BLaER1 treated with 17β-estradiol and CSF1 and Interleukin-3, amounts not matched to agents 10 nM and 100 nM (cell line): ENCODE measurements around the gene ADAMTS3.

ENCODE experiments used
- H3K27ac ChIP-seq, 11 experiments: shearing (Covaris generic); formaldehyde crosslinking; 2 replicates each; pipeline ENCODE4 v1.8.1; 2022
- H3K27me3 ChIP-seq, 11 experiments: shearing (Covaris generic); formaldehyde crosslinking; 2 replicates each; pipeline ENCODE4 v1.8.1; 2022
- H3K36me3 ChIP-seq, 11 experiments: shearing (Covaris generic); formaldehyde crosslinking; 2 replicates each; pipeline ENCODE4 v1.8.1; 2022
- H3K4me1 ChIP-seq, 10 experiments: shearing (Covaris generic); formaldehyde crosslinking; 2 replicates each; pipeline ENCODE4 v1.8.1; 2022
- H3K4me2 ChIP-seq, 11 experiments: shearing (Covaris generic); formaldehyde crosslinking; 2 replicates each; pipeline ENCODE4 v1.8.1; 2022
- H3K4me3 ChIP-seq, 10 experiments: shearing (Covaris generic); formaldehyde crosslinking; 2 replicates each; pipeline ENCODE4 v1.8.1; 2022
- H3K9ac ChIP-seq, 11 experiments: shearing (Covaris generic); formaldehyde crosslinking; 2 replicates each; pipeline ENCODE4 v1.8.1; 2022
- H3K9me3 ChIP-seq, 11 experiments: shearing (Covaris generic); formaldehyde crosslinking; replicated peaks in 1 of 11; 2 replicates each; pipeline ENCODE4 v1.8.1; 2022
- H4K20me1 ChIP-seq, 11 experiments: shearing (Covaris generic); formaldehyde crosslinking; 2 replicates each; pipeline ENCODE4 v1.8.1; 2022
- Cebpa-rat ChIP-seq, 11 experiments: shearing (Covaris generic); IDR thresholded peaks; 2 replicates each; pipeline ENCODE4 v1.8.1; 2022

ADAMTS3 gene

GRCh38 chr4:72357908-72358307 lies 211.1 kb downstream of the ADAMTS3 start:
- no peak for TF ChIP-seq Cebpa-rat (IDR thresholded peaks at IDR 0.05)
- H3K9me3 ChIP-seq, result no peaks in the 10 kb centered on the region
- no peak overlapping the region for H3K4me2 ChIP-seq
- H3K36me3 ChIP-seq, result no peaks in the 10 kb centered on the region
- no peaks in the 10 kb centered on the region for H4K20me1 ChIP-seq
- no peak overlapping the region for H3K9ac ChIP-seq
- H3K4me3 ChIP-seq, result no peak overlapping the region
- peaks cover 0 to 8% (median 2%) of the 10 kb centered on the region in 10 experiments; a peak in 8 of 20 replicates for H3K4me1 ChIP-seq
- H3K27ac ChIP-seq, result no peak overlapping the region
- no peaks in the 10 kb centered on the region for H3K27me3 ChIP-seq

- Histone ChIP-seq H3K4me3 (no peak overlapping the region), H4K20me1 (no peaks in the 10 kb centered on the region), H3K27me3 (no peaks in the 10 kb centered on the region), H3K4me1 (no peaks in the 10 kb centered on the region), H3K9ac (no peak overlapping the region), H3K4me2 (no peak overlapping the region), H3K36me3 (no peaks in the 10 kb centered on the region), H3K9me3 (no peaks in the 10 kb centered on the region), H3K27ac (no peak overlapping the region)
- no peak for TF ChIP-seq Cebpa-rat (IDR thresholded peaks at IDR 0.05)
Observed at GRCh38 chr4:72352711-72353110, 216.3 kb downstream of the ADAMTS3 start.

- H3K4me2 ChIP-seq, result no peak overlapping the region
- no peak overlapping the region for H3K4me3 ChIP-seq
- TF ChIP-seq Cebpa-rat (IDR thresholded peaks at IDR 0.05), result no peak
- no peak overlapping the region for H3K27ac ChIP-seq
- H3K4me1 ChIP-seq, result no peaks in the 10 kb centered on the region
- H3K36me3 ChIP-seq, result no peaks in the 10 kb centered on the region
- no peaks in the 10 kb centered on the region for H4K20me1 ChIP-seq
- no peaks in the 10 kb centered on the region for H3K27me3 ChIP-seq
- H3K9me3 ChIP-seq, result no peaks in the 10 kb centered on the region
- no peak overlapping the region for H3K9ac ChIP-seq
Observed at GRCh38 chr4:72351521-72351920, 217.5 kb downstream of the ADAMTS3 start.

- H3K4me2 ChIP-seq, result no peak overlapping the region
- H3K36me3 ChIP-seq, result no peaks in the 10 kb centered on the region
- no peaks in the 10 kb centered on the region for H3K4me1 ChIP-seq
- no peak overlapping the region for H3K4me3 ChIP-seq
- no peak for TF ChIP-seq Cebpa-rat (IDR thresholded peaks at IDR 0.05)
- no peaks in the 10 kb centered on the region for H3K9me3 ChIP-seq
- H3K9ac ChIP-seq, result no peak overlapping the region
- no peaks in the 10 kb centered on the region for H3K27me3 ChIP-seq
- no peak overlapping the region for H3K27ac ChIP-seq
- no peaks in the 10 kb centered on the region for H4K20me1 ChIP-seq
Observed at GRCh38 chr4:72348701-72349100, 220.3 kb downstream of the ADAMTS3 start.

GRCh38 chr4:72344418-72344817 lies 224.6 kb downstream of the ADAMTS3 start:
- H3K27ac ChIP-seq, result no peak overlapping the region
- H3K9me3 ChIP-seq, result no peaks in the 10 kb centered on the region
- no peak overlapping the region for H3K4me2 ChIP-seq
- TF ChIP-seq Cebpa-rat (IDR thresholded peaks at IDR 0.05), result no peak
- H3K36me3 ChIP-seq, result no peaks in the 10 kb centered on the region
- H3K4me3 ChIP-seq, result no peak overlapping the region
- no peak overlapping the region for H3K9ac ChIP-seq
- no peaks in the 10 kb centered on the region for H4K20me1 ChIP-seq
- no peaks in the 10 kb centered on the region for H3K27me3 ChIP-seq
- no peaks in the 10 kb centered on the region for H3K4me1 ChIP-seq

GRCh38 chr4:72341432-72341820 lies 227.6 kb downstream of the ADAMTS3 start:
- no peak overlapping the region for H3K4me2 ChIP-seq

GRCh38 chr4:72340803-72341431 lies 228.1 kb downstream of the ADAMTS3 start:
- H3K36me3 ChIP-seq, result no peaks in the 10 kb centered on the region
- H3K27me3 ChIP-seq, result no peaks in the 10 kb centered on the region
- H4K20me1 ChIP-seq, result no peaks in the 10 kb centered on the region
- no peak overlapping the region for H3K27ac ChIP-seq
- no peak overlapping the region for H3K4me3 ChIP-seq
- H3K9me3 ChIP-seq, result no peaks in the 10 kb centered on the region
- no peak overlapping the region for H3K4me2 ChIP-seq
- no peak for TF ChIP-seq Cebpa-rat (IDR thresholded peaks at IDR 0.05)
- H3K9ac ChIP-seq, result no peak overlapping the region
- H3K4me1 ChIP-seq, result no peaks in the 10 kb centered on the region

More at GRCh38 chr4:72341432-72341820, 227.6 kb downstream of the ADAMTS3 start:
- Histone ChIP-seq H3K4me3 (no peak overlapping the region), H4K20me1 (no peaks in the 10 kb centered on the region), H3K36me3 (no peaks in the 10 kb centered on the region), H3K27me3 (no peaks in the 10 kb centered on the region), H3K9ac (no peak overlapping the region), H3K27ac (no peak overlapping the region), H3K9me3 (no peaks in the 10 kb centered on the region), H3K4me1 (no peaks in the 10 kb centered on the region)
- TF ChIP-seq Cebpa-rat (IDR thresholded peaks at IDR 0.05), result no peak

GRCh38 chr4:72338060-72338459 lies 231.0 kb downstream of the ADAMTS3 start:
- Histone ChIP-seq H4K20me1 (no peaks in the 10 kb centered on the region), H3K4me1 (no peaks in the 10 kb centered on the region), H3K9ac (no peak overlapping the region), H3K27ac (no peak overlapping the region), H3K36me3 (no peaks in the 10 kb centered on the region), H3K27me3 (no peaks in the 10 kb centered on the region), H3K9me3 (no peaks in the 10 kb centered on the region), H3K4me3 (no peak overlapping the region), H3K4me2 (no peak overlapping the region)
- no peak for TF ChIP-seq Cebpa-rat (IDR thresholded peaks at IDR 0.05)

- Histone ChIP-seq H3K4me2 (no peak overlapping the region), H4K20me1 (no peaks in the 10 kb centered on the region), H3K27ac (no peak overlapping the region), H3K9ac (no peak overlapping the region), H3K36me3 (no peaks in the 10 kb centered on the region), H3K27me3 (no peaks in the 10 kb centered on the region), H3K4me1 (no peaks in the 10 kb centered on the region), H3K4me3 (no peak overlapping the region), H3K9me3 (no peaks in the 10 kb centered on the region)
- no peak for TF ChIP-seq Cebpa-rat (IDR thresholded peaks at IDR 0.05)
Observed at GRCh38 chr4:72330381-72330780, 238.6 kb downstream of the ADAMTS3 start.

- Histone ChIP-seq H3K4me2 (no peak overlapping the region), H3K9ac (no peak overlapping the region), H3K27me3 (no peaks in the 10 kb centered on the region), H3K4me1 (no peaks in the 10 kb centered on the region), H3K4me3 (no peak overlapping the region), H3K27ac (no peak overlapping the region), H3K36me3 (no peaks in the 10 kb centered on the region), H4K20me1 (no peaks in the 10 kb centered on the region), H3K9me3 (no peaks in the 10 kb centered on the region)
- no peak for TF ChIP-seq Cebpa-rat (IDR thresholded peaks at IDR 0.05)
Observed at GRCh38 chr4:72326692-72327632, 242.1 kb downstream of the ADAMTS3 start.
